Trophoblast cell (in vitro differentiated cells and primary cell): Measurements from ENCODE around the gene YIF1B.

ENCODE experiments used
- DNase-seq, 2 donors: peaks; one replicate each; pipeline ENCODE4 v3.0.0-alpha.2; 2016
- H2AFZ ChIP-seq: 2 replicates; pipeline ENCODE4 v1.6.1; 2013; ENCODE audit warnings: low read length, moderate library complexity, mild to moderate bottlenecking; ENCODE audit not compliant: insufficient read depth, poor library complexity
- H2AK5ac ChIP-seq: 2 replicates; pipeline ENCODE4 v1.6.1; 2013; ENCODE audit warnings: mild to moderate bottlenecking, low read length
- H2BK120ac ChIP-seq: 2 replicates; pipeline ENCODE4 v1.6.1; 2013; ENCODE audit warnings: low read length, mild to moderate bottlenecking, moderate library complexity; ENCODE audit not compliant: insufficient read depth, poor library complexity
- H2BK12ac ChIP-seq: 2 replicates; pipeline ENCODE4 v1.6.1; 2013; ENCODE audit warnings: mild to moderate bottlenecking, low read length, moderate library complexity
- H2BK5ac ChIP-seq: 2 replicates; pipeline ENCODE4 v1.6.1; 2013; ENCODE audit warnings: low read length, low read depth, moderate library complexity, mild to moderate bottlenecking; ENCODE audit not compliant: poor library complexity
- H3K14ac ChIP-seq: 2 replicates; pipeline ENCODE4 v1.6.1; 2013; ENCODE audit warnings: mild to moderate bottlenecking, low read length
- H3K18ac ChIP-seq: 2 replicates; pipeline ENCODE4 v1.6.1; 2013; ENCODE audit warnings: mild to moderate bottlenecking, low read length
- H3K23ac ChIP-seq: 2 replicates; pipeline ENCODE4 v1.6.1; 2013; ENCODE audit warnings: low read length
- H3K27ac ChIP-seq: 2 replicates; pipeline ENCODE4 v1.5.1; 2013; ENCODE audit warnings: low read depth, mild to moderate bottlenecking, inconsistent platforms, low read length, moderate library complexity
- H3K27me3 ChIP-seq: 2 replicates; pipeline ENCODE4 v1.6.1; 2013; ENCODE audit warnings: inconsistent platforms, mild to moderate bottlenecking, low read length, moderate library complexity; ENCODE audit not compliant: insufficient read depth
- H3K36me3 ChIP-seq, 2 experiments: 1 replicate in 1 of 2; 2 replicates in 1 of 2; pipeline ENCODE4 v1.6.1; 2013; ENCODE audit warnings: low read length in 2 of 2, mild to moderate bottlenecking in 2 of 2, moderate library complexity in 1 of 2; ENCODE audit not compliant: insufficient read depth in 2 of 2, control insufficient read depth in 1 of 2
- H3K4ac ChIP-seq: 2 replicates; pipeline ENCODE4 v1.6.1; 2013; ENCODE audit warnings: low read depth, mild to moderate bottlenecking, low read length, moderate library complexity
- H3K4me1 ChIP-seq, 2 experiments: 1 replicate in 1 of 2; 2 replicates in 1 of 2; pipeline ENCODE4 v1.6.1; 2013; ENCODE audit warnings: low read length in 2 of 2, mild to moderate bottlenecking in 2 of 2, moderate library complexity in 1 of 2; ENCODE audit not compliant: insufficient read depth in 2 of 2, control insufficient read depth in 1 of 2
- H3K4me2 ChIP-seq: 2 replicates; pipeline ENCODE4 v1.6.1; 2013; ENCODE audit warnings: inconsistent platforms, mild to moderate bottlenecking, low read length, moderate library complexity
- H3K4me3 ChIP-seq: 2 replicates; pipeline ENCODE4 v1.5.1; 2013; ENCODE audit warnings: mild to moderate bottlenecking, low read depth, low read length, inconsistent platforms
- H3K79me1 ChIP-seq: one replicate; pipeline ENCODE4 v1.6.1; 2013; ENCODE audit warnings: low read length
- H3K79me2 ChIP-seq: 2 replicates; pipeline ENCODE4 v1.6.1; 2013; ENCODE audit warnings: low read length, mild to moderate bottlenecking; ENCODE audit not compliant: control insufficient read depth, insufficient read depth, poor library complexity
- H3K9ac ChIP-seq: 2 replicates; pipeline ENCODE4 v1.6.1; 2013; ENCODE audit warnings: mild to moderate bottlenecking, low read length
- H3K9me3 ChIP-seq: 2 replicates; pipeline ENCODE4 v1.6.1; 2013; ENCODE audit warnings: low read depth, mild to moderate bottlenecking, control low read depth, inconsistent platforms, low read length; ENCODE audit not compliant: insufficient read depth
- H4K12ac ChIP-seq: 2 replicates; pipeline ENCODE4 v1.6.1; 2013; ENCODE audit warnings: low read depth, mild to moderate bottlenecking, low read length, moderate library complexity
- H4K8ac ChIP-seq: 2 replicates; pipeline ENCODE4 v1.6.1; 2013; ENCODE audit warnings: low read depth, mild to moderate bottlenecking, low read length, moderate library complexity
- H4K91ac ChIP-seq: one replicate; pipeline ENCODE4 v1.6.1; 2013; ENCODE audit warnings: low read depth, mild to moderate bottlenecking, low read length, moderate library complexity
- WGBS: extraction: QIAGEN DNeasy Blood & Tissue Kit; methylation state at CpG from one replicate; pipeline ENCODE4 v1.1.7; 2013; ENCODE audit warnings: missing lambda C conversion rate; ENCODE audit not compliant: insufficient read length, insufficient coverage; ENCODE audit errors: extremely low coverage; 5-methylcytosine and 5-hydroxymethylcytosine counted together

Gene YIF1B

GRCh38 chr19:38277549-38277948, 38.2 kb downstream of the YIF1B start:
- no peak overlapping the region for H3K4ac ChIP-seq
- H4K91ac ChIP-seq, result no peak overlapping the region

GRCh38 chr19:38276942-38277517, 38.7 kb downstream of the YIF1B start:
- Histone ChIP-seq H3K4me2 (peak overlapping the region; percentile 49), H3K9ac (no peak overlapping the region), H4K12ac (no peak overlapping the region), H2BK5ac (peak overlapping the region; percentile 72), H3K79me2 (peaks cover 23% of the 10 kb centered on the region), H2BK120ac (peak overlapping the region; percentile 60), H3K9me3 (no peaks in the 10 kb centered on the region), H3K4me3 (no peak overlapping the region), H4K91ac (peak overlapping the region; percentile 35), H2BK12ac (peak overlapping the region; percentile 48), H3K79me1 (peaks cover 11% of the 10 kb centered on the region), H3K4me1 (peaks cover 22 to 35% of the 10 kb centered on the region in 2 experiments), H2AFZ (no peak overlapping the region), H3K36me3 (peaks cover 9 to 10% of the 10 kb centered on the region in 2 experiments), H3K27me3 (no peaks in the 10 kb centered on the region), H3K27ac (peak overlapping the region; percentile 97), H3K14ac (no peak overlapping the region), H3K4ac (peak overlapping the region; percentile 52), H2AK5ac (peak overlapping the region; percentile 53), H4K8ac (peak overlapping the region; percentile 29), H3K23ac (no peak overlapping the region), H3K18ac (no peak overlapping the region)
- peak; percentile 76 to 89 for DNase-seq
- WGBS, result no CpG with 5 or more reads among the region's 7 CpGs

More at GRCh38 chr19:38277549-38277948, 38.2 kb downstream of the YIF1B start:
- no peak overlapping the region for H4K8ac ChIP-seq
- H3K79me1 ChIP-seq, result peaks cover 12% of the 10 kb centered on the region
- H3K79me2 ChIP-seq, result peaks cover 27% of the 10 kb centered on the region
- H3K4me3 ChIP-seq, result no peak overlapping the region
- no peak overlapping the region for H3K14ac ChIP-seq
- peak; percentile 79 to 98 for DNase-seq
- no CpG with 5 or more reads among the region's 5 CpGs for WGBS
- no peak overlapping the region for H4K12ac ChIP-seq
- H2AFZ ChIP-seq, result no peak overlapping the region
- no peak overlapping the region for H3K18ac ChIP-seq
- H3K36me3 ChIP-seq, result peaks cover 9 to 10% of the 10 kb centered on the region in 2 experiments
- no peak overlapping the region for H2BK12ac ChIP-seq
- no peak overlapping the region for H2AK5ac ChIP-seq
- H3K23ac ChIP-seq, result no peak overlapping the region
- peak overlapping the region; percentile 49 for H3K4me2 ChIP-seq
- H3K9ac ChIP-seq, result no peak overlapping the region
- no peaks in the 10 kb centered on the region for H3K9me3 ChIP-seq
- no peaks in the 10 kb centered on the region for H3K27me3 ChIP-seq
- H2BK120ac ChIP-seq, result no peak overlapping the region
- peak overlapping the region; percentile 72 for H2BK5ac ChIP-seq
- H3K4me1 ChIP-seq, result peaks cover 23 to 39% of the 10 kb centered on the region in 2 experiments
- peak overlapping the region; percentile 97 for H3K27ac ChIP-seq

DNA sequence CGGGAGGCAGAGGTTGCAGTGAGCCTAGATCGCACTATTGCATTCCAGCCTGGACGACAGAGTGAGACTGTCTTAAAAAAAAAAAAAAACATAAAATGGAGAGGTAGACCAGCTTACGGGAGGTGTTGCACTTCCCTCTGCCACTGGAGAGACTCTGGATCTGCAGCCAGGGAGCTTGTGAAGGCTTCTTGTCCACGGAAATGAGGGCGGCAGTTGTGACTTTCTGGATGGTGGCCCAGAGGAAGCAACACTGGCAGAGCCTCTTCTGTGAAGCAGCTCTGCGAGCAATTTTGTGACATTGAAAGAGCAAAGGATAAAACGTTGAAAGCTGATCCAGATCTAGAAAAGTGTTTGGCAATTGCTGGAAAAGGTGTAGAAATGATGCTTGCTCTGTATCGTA, 41.0 kb downstream of the YIF1B start:
- Histone ChIP-seq H3K27ac (no peak overlapping the region), H2AK5ac (peak overlapping the region; percentile 75), H3K23ac (no peak overlapping the region), H4K8ac (no peak overlapping the region), H3K4me3 (no peak overlapping the region), H3K18ac (peak overlapping the region; percentile 37), H3K79me2 (peaks cover 17% of the 10 kb centered on the region), H4K12ac (no peak overlapping the region), H3K9ac (no peak overlapping the region), H3K14ac (no peak overlapping the region), H2BK5ac (peak overlapping the region; percentile 14), H3K27me3 (no peaks in the 10 kb centered on the region), H3K4me2 (no peak overlapping the region), H3K36me3 (peaks cover 0 to 2% of the 10 kb centered on the region in 2 experiments), H3K4me1 (peaks cover 26 to 35% of the 10 kb centered on the region in 2 experiments), H3K9me3 (no peaks in the 10 kb centered on the region), H2BK120ac (peak overlapping the region; percentile 36), H2BK12ac (peak overlapping the region; percentile 87), H3K79me1 (peaks cover 11% of the 10 kb centered on the region), H4K91ac (no peak overlapping the region), H3K4ac (peak overlapping the region; percentile 86), H2AFZ (no peak overlapping the region)
- WGBS, result no CpG with 5 or more reads among the region's 9 CpGs
- no peak for DNase-seq

GRCh38 chr19:38273499-38273898, 42.2 kb downstream of the YIF1B start:
- no peak for DNase-seq
- WGBS, result no CpG with 5 or more reads among the region's 2 CpGs
- no peak overlapping the region for H3K18ac ChIP-seq
- peaks cover 9% of the 10 kb centered on the region for H3K79me1 ChIP-seq
- no peak overlapping the region for H2AK5ac ChIP-seq
- no peak overlapping the region for H2BK120ac ChIP-seq
- no peak overlapping the region for H4K91ac ChIP-seq
- no peaks in the 10 kb centered on the region for H3K9me3 ChIP-seq
- no peak overlapping the region for H4K12ac ChIP-seq
- no peak overlapping the region for H2BK5ac ChIP-seq
- H3K14ac ChIP-seq, result no peak overlapping the region
- no peak overlapping the region for H3K4me3 ChIP-seq
- peaks cover 19% of the 10 kb centered on the region for H3K79me2 ChIP-seq
- no peaks in the 10 kb centered on the region for H3K27me3 ChIP-seq
- H2BK12ac ChIP-seq, result no peak overlapping the region
- H3K23ac ChIP-seq, result no peak overlapping the region
- no peak overlapping the region for H4K8ac ChIP-seq
- H3K4me2 ChIP-seq, result no peak overlapping the region
- peaks cover 0 to 2% of the 10 kb centered on the region in 2 experiments for H3K36me3 ChIP-seq
- peak overlapping the region; percentile 53 for H3K4ac ChIP-seq
- no peak overlapping the region for H2AFZ ChIP-seq
- no peak overlapping the region for H3K27ac ChIP-seq
- peak overlapping the region; percentile 62 for H3K9ac ChIP-seq
- peaks cover 26 to 36% of the 10 kb centered on the region in 2 experiments for H3K4me1 ChIP-seq
